Kidney (tissue), 14 donors: Measurements from ENCODE around the gene LMBRD2. TPM values are rescaled to one million over a fixed set of nuclear protein-coding genes. Genes with fewer than 3 reads are reported as not detected.
"Not testable (repeated sequence)": the region's sequence is repeated elsewhere in the genome, so short reads cannot be mapped to it uniquely, and the experiment has no call there.

Experiments used
- DNase-seq, 5 donors: peaks; one replicate each; pipeline ENCODE4 v3.0.0-alpha.2; 2013 to 2020
- FAIRE-seq: peaks from 2 replicates; lab custom pipeline; 2012; peaks lifted over from hg19 to GRCh38; lab: Jason Lieb, UNC
- H3K27ac ChIP-seq, 2 donors: one replicate each; pipeline ENCODE4 v1.7.0; 2013; ENCODE audit warnings: low read depth in 2 of 2, low read length in 2 of 2, inconsistent platforms in 1 of 2
- H3K27me3 ChIP-seq: one replicate; pipeline ENCODE4 v1.7.1; 2013; ENCODE audit warnings: low read length, inconsistent platforms; ENCODE audit not compliant: control insufficient read depth, insufficient read depth
- H3K36me3 ChIP-seq, 3 donors: one replicate each; pipeline versions ENCODE4 v1.7.0 to v1.7.1; 2013; ENCODE audit warnings: low read length in 3 of 3, control low read depth in 1 of 3, inconsistent platforms in 1 of 3; ENCODE audit not compliant: insufficient read depth in 3 of 3, control insufficient read depth in 2 of 3
- H3K4me1 ChIP-seq, 3 donors: one replicate each; pipeline versions ENCODE4 v1.7.0 to v1.7.1; 2013; ENCODE audit warnings: low read length in 3 of 3, inconsistent platforms in 1 of 3, low read depth in 1 of 3; ENCODE audit not compliant: control insufficient read depth in 2 of 3, insufficient read depth in 2 of 3
- H3K4me3 ChIP-seq, 3 donors: one replicate each; pipeline versions ENCODE4 v1.7.0 to v1.8.1; 2013; ENCODE audit warnings: low read length in 3 of 3, control low read depth in 1 of 3, inconsistent platforms in 1 of 3
- H3K9ac ChIP-seq, 3 donors: one replicate each; pipeline versions ENCODE4 v1.7.0 to v1.7.1; 2013; ENCODE audit warnings: low read length in 3 of 3, control low read depth in 1 of 3, inconsistent platforms in 1 of 3
- H3K9me3 ChIP-seq, 3 donors: one replicate each; pipeline versions ENCODE4 v1.7.0 to v1.7.1; 2013; ENCODE audit warnings: low read length in 3 of 3, control low read depth in 1 of 3, inconsistent platforms in 1 of 3; ENCODE audit not compliant: control insufficient read depth in 2 of 3, insufficient read depth in 1 of 3
- intact Hi-C: fragments of 100-400 bp; cut with DNase I; formaldehyde crosslinking; loops from one replicate; pipeline ENCODE4 v1.11.1; 2022
- polyA plus RNA-seq: library from polyadenylated mRNA; stranded (reverse); fragments of 350-450 nt; fragmentation: Illumina TruSeq; extraction: RNeasy Lipid Tissue Mini Kit (QIAGEN cat#74804); gene quantifications from one replicate; pipeline ENCODE4 v1.2.3, GENCODE V29; 2014; ENCODE audit warnings: low read depth, low replicate concordance; ENCODE audit not compliant: insufficient read depth
- total RNA-seq: library from RNA; stranded (reverse); fragmentation: NEBNext Ultra II Directional; extraction: Animal tissue kit (Norgen Biotek cat#: 25700); gene quantifications from one replicate; pipeline ENCODE4 v1.2.1, GENCODE V29; 2021
- TF ChIP-seq, protein P1 (sequence below): IDR thresholded peaks from 3 replicates; pipeline ENCODE4 v1.5.1; 2012; ENCODE audit warnings: mild to moderate bottlenecking, moderate library complexity, borderline replicate concordance; ENCODE audit not compliant: insufficient read depth; ENCODE audit errors: extremely low read depth
- donor health status: control.
- donor health status: control.
- donor health status: control.
- donor health status: control.
- donor health status: control.
- donor health status: DM: yes; HTN: yes; CAD: no.
- donor health status: Normal renal cell carcinoma (clear cell type).

Gene LMBRD2
- total and polyA plus RNA-seq, 2 donors from 2014 or later, result 4.0 to 13.6 TPM

DNA sequence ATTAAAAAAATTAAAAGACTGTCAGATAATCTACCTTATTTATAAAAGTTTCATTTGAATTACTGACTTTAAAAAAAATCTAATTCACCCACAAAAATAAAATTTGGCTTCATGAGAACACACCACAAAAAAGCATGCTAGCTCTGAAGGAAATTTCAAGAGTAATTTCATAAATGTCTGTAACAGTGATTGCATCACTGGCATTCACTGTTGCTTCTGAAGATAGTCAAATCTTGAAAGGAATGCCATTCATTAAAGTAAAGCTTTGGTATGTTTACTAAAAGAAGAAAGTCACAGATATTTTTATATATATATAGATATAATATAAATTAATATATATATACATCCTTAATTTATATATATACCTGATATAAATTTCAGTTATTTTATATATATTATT lies 46.6 kb upstream of the LMBRD2 start:
- FAIRE-seq (no peak), DNase-seq (no peak)
- no peak overlapping the region for H3K4me3 ChIP-seq
- H3K27me3 ChIP-seq, result no peaks in the 10 kb centered on the region
- intact Hi-C loops, result no loop called here
- H3K9me3 ChIP-seq, result no peaks in the 10 kb centered on the region
- no peak overlapping the region for H3K27ac ChIP-seq
- peaks cover 2 to 14% (median 14%) of the 10 kb centered on the region in 3 donors for H3K36me3 ChIP-seq
- no peak overlapping the region for H3K9ac ChIP-seq
- TF ChIP-seq, protein P1, sequence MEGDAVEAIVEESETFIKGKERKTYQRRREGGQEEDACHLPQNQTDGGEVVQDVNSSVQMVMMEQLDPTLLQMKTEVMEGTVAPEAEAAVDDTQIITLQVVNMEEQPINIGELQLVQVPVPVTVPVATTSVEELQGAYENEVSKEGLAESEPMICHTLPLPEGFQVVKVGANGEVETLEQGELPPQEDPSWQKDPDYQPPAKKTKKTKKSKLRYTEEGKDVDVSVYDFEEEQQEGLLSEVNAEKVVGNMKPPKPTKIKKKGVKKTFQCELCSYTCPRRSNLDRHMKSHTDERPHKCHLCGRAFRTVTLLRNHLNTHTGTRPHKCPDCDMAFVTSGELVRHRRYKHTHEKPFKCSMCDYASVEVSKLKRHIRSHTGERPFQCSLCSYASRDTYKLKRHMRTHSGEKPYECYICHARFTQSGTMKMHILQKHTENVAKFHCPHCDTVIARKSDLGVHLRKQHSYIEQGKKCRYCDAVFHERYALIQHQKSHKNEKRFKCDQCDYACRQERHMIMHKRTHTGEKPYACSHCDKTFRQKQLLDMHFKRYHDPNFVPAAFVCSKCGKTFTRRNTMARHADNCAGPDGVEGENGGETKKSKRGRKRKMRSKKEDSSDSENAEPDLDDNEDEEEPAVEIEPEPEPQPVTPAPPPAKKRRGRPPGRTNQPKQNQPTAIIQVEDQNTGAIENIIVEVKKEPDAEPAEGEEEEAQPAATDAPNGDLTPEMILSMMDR, result no peak
- H3K4me1 ChIP-seq, result no peaks in the 10 kb centered on the region

- no peak for DNase-seq
- no peaks in the 10 kb centered on the region for H3K4me1 ChIP-seq
- TF ChIP-seq, protein P1, result no peak
- no peak overlapping the region for H3K27ac ChIP-seq
- peaks cover 0 to 14% (median 5%) of the 10 kb centered on the region in 3 donors for H3K36me3 ChIP-seq
- H3K27me3 ChIP-seq, result no peaks in the 10 kb centered on the region
- H3K9ac ChIP-seq, result no peak overlapping the region
- intact Hi-C loops, result no loop called here
- H3K4me3 ChIP-seq, result no peak overlapping the region
- peaks cover 0 to 2% (median 0%) of the 10 kb centered on the region in 3 donors for H3K9me3 ChIP-seq
- no peak for FAIRE-seq
Observed at GRCh38 chr5:36193746-36194145, 42.1 kb upstream of the LMBRD2 start.

GRCh38 chr5:36184408-36184807 lies 32.7 kb upstream of the LMBRD2 start:
- H3K27ac ChIP-seq, H3K9me3 ChIP-seq: not testable (repeated sequence)
- peaks cover 2 to 16% (median 2%) of the 10 kb centered on the region in 3 donors for H3K36me3 ChIP-seq

GRCh38 chr5:36181774-36182173 lies 30.1 kb upstream of the LMBRD2 start:
- DNase-seq, result no peak
- H3K36me3 ChIP-seq, result peaks cover 2 to 16% (median 2%) of the 10 kb centered on the region in 3 donors

More at GRCh38 chr5:36184408-36184807, 32.7 kb upstream of the LMBRD2 start:
- FAIRE-seq, H3K4me1 ChIP-seq, intact Hi-C loops, H3K9ac ChIP-seq, DNase-seq, H3K4me3 ChIP-seq, H3K27me3 ChIP-seq: not testable (repeated sequence)

More at GRCh38 chr5:36181774-36182173, 30.1 kb upstream of the LMBRD2 start:
- Histone ChIP-seq H3K4me1 (no peaks in the 10 kb centered on the region), H3K9ac (no peak overlapping the region), H3K27me3 (no peaks in the 10 kb centered on the region), H3K9me3 (no peaks in the 10 kb centered on the region), H3K4me3 (no peak overlapping the region), H3K27ac (no peak overlapping the region)
- FAIRE-seq, result no peak
- intact Hi-C loops, result no loop called here
- TF ChIP-seq, protein P1, result no peak
